CD4-positive, alpha-beta T cell (primary cell): Measurements from ENCODE around the gene NPBWR2. TPM values are rescaled to one million over a fixed set of nuclear protein-coding genes. Genes with fewer than 3 reads are reported as not detected.

ENCODE experiments used
- ATAC-seq: fragments of 200-7000 bp; cut with Tn5 transposase; one replicate; pipeline ENCODE4 v1.10.0; 2022; ENCODE audit warnings: mild to moderate bottlenecking; ENCODE audit not compliant: poor library complexity
- CTCF ChIA-PET: fragments of 350-600 bp; sonication (Branson Sonifier 250); formaldehyde crosslinking; loops from one replicate; lab custom pipeline; 2021; ENCODE audit warnings: antibody characterized with exemption, inconsistent platforms; lab: Charles Lee
- POLR2A ChIA-PET: fragments of 350-600 bp; sonication (Branson Sonifier 250); formaldehyde crosslinking; loops from one replicate; lab custom pipeline; 2021; ENCODE audit warnings: antibody characterized with exemption, inconsistent platforms; lab: Charles Lee
- DNase-seq, 14 experiments: peaks; one replicate each; pipeline ENCODE4 v3.0.0-alpha.2; 2013 to 2020; ENCODE audit warnings: mixed read lengths in 2 of 14
- H3K27ac ChIP-seq, 2 donors: one replicate each; pipeline versions ENCODE4 v1.5.1 to v1.7.0; 2013; ENCODE audit warnings: low read length in 2 of 2, low read depth in 1 of 2, mild to moderate bottlenecking in 1 of 2
- H3K27me3 ChIP-seq, 2 experiments: 1 replicate in 1 of 2; 2 replicates in 1 of 2; pipeline versions ENCODE4 v1.6.1 to v1.7.0; 2013; ENCODE audit warnings: low read length in 2 of 2, control low read depth in 1 of 2, mild to moderate bottlenecking in 1 of 2, moderate library complexity in 1 of 2; ENCODE audit not compliant: insufficient read depth in 2 of 2, control insufficient read depth in 1 of 2
- H3K36me3 ChIP-seq: one replicate; pipeline ENCODE4 v1.6.1; 2013; ENCODE audit warnings: low read length, control low read depth; ENCODE audit not compliant: insufficient read depth
- H3K4me1 ChIP-seq: one replicate; pipeline ENCODE4 v1.6.1; 2013; ENCODE audit warnings: low read length, control low read depth; ENCODE audit not compliant: insufficient read depth
- H3K4me3 ChIP-seq: one replicate; pipeline ENCODE4 v1.5.1; 2013; ENCODE audit warnings: mild to moderate bottlenecking, low read length, moderate library complexity
- H3K9me3 ChIP-seq, 2 experiments: 1 replicate in 1 of 2; 2 replicates in 1 of 2; pipeline versions ENCODE4 v1.6.1 to v1.7.0; 2013; ENCODE audit warnings: low read length in 2 of 2, mild to moderate bottlenecking in 2 of 2, control low read depth in 1 of 2, moderate library complexity in 1 of 2; ENCODE audit not compliant: control insufficient read depth in 1 of 2, insufficient read depth in 1 of 2
- H3K27ac Mint-ChIP-seq: one replicate; pipeline ENCODE4 v1.8.0; 2020; ENCODE audit warnings: mixed read lengths
- H3K27me3 Mint-ChIP-seq: one replicate; pipeline ENCODE4 v1.8.0; 2021; ENCODE audit warnings: mixed read lengths
- H3K36me3 Mint-ChIP-seq: one replicate; pipeline ENCODE4 v1.8.0; 2021; ENCODE audit warnings: low read depth, mixed read lengths
- H3K4me1 Mint-ChIP-seq: one replicate; pipeline ENCODE4 v1.8.0; 2021; ENCODE audit warnings: low read depth, mixed read lengths
- H3K4me3 Mint-ChIP-seq: one replicate; pipeline ENCODE4 v1.8.0; 2020; ENCODE audit warnings: mild to moderate bottlenecking, mixed read lengths
- H3K9me3 Mint-ChIP-seq: one replicate; pipeline ENCODE4 v1.8.0; 2020; ENCODE audit warnings: mixed read lengths
- intact Hi-C, 2 experiments: fragments of 100-400 bp; cut with DNase I in 1 of 2; cut with micrococcal nuclease in 1 of 2; formaldehyde crosslinking; loops; one replicate each; pipeline versions ENCODE4 v1.15.1 to v1.9.0; 2023 to 2025; cut with DNase I, micrococcal nuclease
- total RNA-seq, 174 experiments: library from RNA in 2 of 174; stranded (reverse) in 2 of 174; gene quantifications; one replicate each; pipeline ENCODE4 v1.2.3 and lab custom pipeline; 2021 to 2026
- TF ChIP-seq, protein P1 (sequence below): fragments of 200-600 bp; IDR thresholded peaks from one replicate; pipeline ENCODE4 v1.8.0; 2022; ENCODE audit warnings: antibody characterized with exemption, mild to moderate bottlenecking

Gene NPBWR2
- total RNA-seq, 2 experiments from 2014 or later, result 0.38 to 0.47 TPM

DNA sequence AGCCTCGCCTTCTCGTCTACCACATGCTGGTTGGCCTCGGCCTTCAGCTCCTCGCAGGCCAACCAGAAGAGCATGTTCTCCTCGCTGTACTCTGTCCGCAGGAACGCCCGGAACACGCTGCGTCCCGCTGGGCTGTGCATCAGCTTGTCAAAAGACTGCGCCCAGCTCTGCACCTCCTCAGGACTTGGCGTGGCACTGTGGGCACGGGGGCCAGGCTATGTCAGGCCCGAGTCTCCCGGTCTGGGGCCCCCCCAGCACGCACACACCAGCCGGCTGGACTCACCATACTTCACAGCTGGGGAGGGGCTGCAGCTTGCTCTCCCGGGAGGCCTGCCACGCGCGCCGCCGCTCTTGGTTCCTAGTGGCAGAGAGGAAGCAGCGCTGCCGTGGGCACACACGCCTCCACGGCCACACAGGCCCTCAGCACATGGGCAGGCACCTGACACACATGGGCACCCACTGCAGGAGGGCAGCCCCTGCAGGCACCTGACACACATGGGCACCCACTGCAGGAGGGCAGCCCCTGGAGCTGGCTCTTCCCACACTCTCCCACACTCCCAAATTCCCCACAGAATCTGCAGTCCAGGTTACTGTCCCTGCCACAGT, 33.1 kb downstream of the NPBWR2 start:
- TF ChIP-seq, protein P1, sequence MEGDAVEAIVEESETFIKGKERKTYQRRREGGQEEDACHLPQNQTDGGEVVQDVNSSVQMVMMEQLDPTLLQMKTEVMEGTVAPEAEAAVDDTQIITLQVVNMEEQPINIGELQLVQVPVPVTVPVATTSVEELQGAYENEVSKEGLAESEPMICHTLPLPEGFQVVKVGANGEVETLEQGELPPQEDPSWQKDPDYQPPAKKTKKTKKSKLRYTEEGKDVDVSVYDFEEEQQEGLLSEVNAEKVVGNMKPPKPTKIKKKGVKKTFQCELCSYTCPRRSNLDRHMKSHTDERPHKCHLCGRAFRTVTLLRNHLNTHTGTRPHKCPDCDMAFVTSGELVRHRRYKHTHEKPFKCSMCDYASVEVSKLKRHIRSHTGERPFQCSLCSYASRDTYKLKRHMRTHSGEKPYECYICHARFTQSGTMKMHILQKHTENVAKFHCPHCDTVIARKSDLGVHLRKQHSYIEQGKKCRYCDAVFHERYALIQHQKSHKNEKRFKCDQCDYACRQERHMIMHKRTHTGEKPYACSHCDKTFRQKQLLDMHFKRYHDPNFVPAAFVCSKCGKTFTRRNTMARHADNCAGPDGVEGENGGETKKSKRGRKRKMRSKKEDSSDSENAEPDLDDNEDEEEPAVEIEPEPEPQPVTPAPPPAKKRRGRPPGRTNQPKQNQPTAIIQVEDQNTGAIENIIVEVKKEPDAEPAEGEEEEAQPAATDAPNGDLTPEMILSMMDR, result no peak
- Histone ChIP-seq H3K27ac (no peak overlapping the region), H3K27me3 (no peaks in the 10 kb centered on the region), H3K9me3 (no peaks in the 10 kb centered on the region), H3K4me3 (no peak overlapping the region), H3K4me1 (peaks cover 45% of the 10 kb centered on the region), H3K36me3 (peaks cover 50% of the 10 kb centered on the region)
- Mint-ChIP-seq H3K4me3 (no peak overlapping the region), H3K9me3 (no peaks in the 10 kb centered on the region), H3K27me3 (no peaks in the 10 kb centered on the region), H3K36me3 (peaks cover 33% of the 10 kb centered on the region), H3K4me1 (peaks cover 13% of the 10 kb centered on the region), H3K27ac (no peak overlapping the region)
- intact Hi-C loops, result no loop called here
- no peak for ATAC-seq
- ChIA-PET POLR2A (no interaction called here), CTCF (no interaction called here)
- DNase-seq, result no peak

DNA sequence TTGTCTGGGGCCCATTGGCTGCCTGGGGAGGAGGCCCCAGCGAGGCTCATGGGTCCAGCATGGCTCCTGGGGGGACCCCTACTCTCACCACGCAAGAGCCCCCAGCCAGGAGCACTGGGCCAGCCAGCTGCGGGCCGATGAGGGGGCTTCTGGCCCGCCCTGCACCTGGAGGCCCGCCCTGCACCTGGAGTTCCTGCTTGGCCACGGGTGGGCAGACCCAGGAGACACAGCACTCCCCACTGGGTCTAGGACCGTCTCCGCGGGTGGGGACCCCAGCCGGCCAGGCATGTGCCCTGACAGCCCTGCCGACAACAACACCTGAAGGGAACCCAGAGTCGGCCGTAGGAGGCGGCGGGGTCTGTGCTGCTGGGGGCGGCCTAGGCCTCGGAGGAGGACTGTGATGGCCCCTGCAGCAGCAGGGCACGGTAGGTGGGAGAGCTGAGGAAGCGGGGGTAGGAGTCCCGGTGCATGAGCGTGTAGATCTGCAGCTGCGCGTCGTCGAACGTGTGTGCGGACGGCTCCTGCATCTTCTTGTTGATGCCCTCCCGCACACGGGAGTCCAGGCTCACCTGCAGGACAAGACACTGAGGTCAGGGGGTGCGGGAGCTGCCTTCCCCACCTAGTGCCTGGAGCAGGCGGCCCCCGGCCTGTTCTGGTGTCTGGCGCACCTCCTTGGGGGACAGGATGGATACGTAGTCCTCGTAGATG, 33.7 kb downstream of the NPBWR2 start:
- TF ChIP-seq, protein P1, result no peak
- CTCF ChIA-PET, result no interaction called here
- no peak overlapping the region for H3K4me3 Mint-ChIP-seq
- no peak for DNase-seq
- peaks cover 13% of the 10 kb centered on the region for H3K4me1 Mint-ChIP-seq
- peaks cover 33% of the 10 kb centered on the region for H3K36me3 Mint-ChIP-seq
- no peak for ATAC-seq
- Histone ChIP-seq H3K4me3 (no peak overlapping the region), H3K4me1 (peaks cover 51% of the 10 kb centered on the region), H3K27ac (no peak overlapping the region), H3K36me3 (peaks cover 50% of the 10 kb centered on the region), H3K27me3 (no peaks in the 10 kb centered on the region), H3K9me3 (no peaks in the 10 kb centered on the region)
- POLR2A ChIA-PET, result no interaction called here
- intact Hi-C loops, result no loop called here
- no peaks in the 10 kb centered on the region for H3K27me3 Mint-ChIP-seq
- H3K9me3 Mint-ChIP-seq, result no peaks in the 10 kb centered on the region
- H3K27ac Mint-ChIP-seq, result no peak overlapping the region

DNA sequence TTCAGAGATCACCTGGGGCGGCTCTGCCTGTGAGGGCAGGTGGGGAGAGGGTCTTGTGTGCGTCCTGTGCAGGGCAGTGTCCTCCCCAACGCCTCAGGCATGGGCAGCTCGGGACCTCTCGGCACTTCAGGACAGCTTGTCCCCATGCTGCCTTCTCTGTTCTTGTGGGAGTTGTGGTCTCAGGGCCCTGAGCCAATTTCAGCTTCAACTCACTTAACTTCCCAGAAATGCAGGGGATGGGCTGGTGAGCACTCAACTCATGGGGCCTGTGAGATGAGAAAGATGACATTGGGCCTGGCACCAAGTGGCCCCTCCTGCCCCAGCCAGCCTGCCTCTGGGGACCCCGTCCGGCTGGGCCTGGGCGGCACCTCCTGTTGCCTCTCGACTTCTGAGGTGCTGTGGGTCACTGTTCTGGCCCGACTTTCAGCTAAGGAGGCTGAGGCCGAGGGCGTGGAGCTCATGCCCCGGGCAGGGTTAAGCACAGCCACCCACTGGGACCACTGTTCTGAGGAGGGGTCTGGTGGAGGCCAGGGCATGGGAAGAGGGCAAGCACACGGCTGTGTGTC, 34.8 kb downstream of the NPBWR2 start:
- Mint-ChIP-seq H3K4me1 (peaks cover 11% of the 10 kb centered on the region), H3K9me3 (no peaks in the 10 kb centered on the region), H3K27ac (no peak overlapping the region), H3K4me3 (no peak overlapping the region), H3K27me3 (no peaks in the 10 kb centered on the region), H3K36me3 (peaks cover 28% of the 10 kb centered on the region)
- TF ChIP-seq, protein P1, result no peak
- no peaks in the 10 kb centered on the region for H3K9me3 ChIP-seq
- H3K36me3 ChIP-seq, result peaks cover 50% of the 10 kb centered on the region
- CTCF ChIA-PET, result interaction anchor here (1.4 kb wide), 1 partner anchor 34 kb away, joined by 6 read pairs; no protein-coding TSS in a partner anchor
- H3K27me3 ChIP-seq, result no peaks in the 10 kb centered on the region
- no peak for DNase-seq
- no peak for ATAC-seq
- H3K27ac ChIP-seq, result no peak overlapping the region
- intact Hi-C loops, result no loop called here
- H3K4me3 ChIP-seq, result no peak overlapping the region
- H3K4me1 ChIP-seq, result peaks cover 51% of the 10 kb centered on the region
- POLR2A ChIA-PET, result no interaction called here
